CD4-positive, alpha-beta T cell treated with Interleukin-21 for 1 hour (primary cell): ENCODE data around the gene MPO.

ENCODE experiments used
- DNase-seq: peaks from one replicate; pipeline ENCODE4 v3.0.0-alpha.2; 2020

Gene MPO

DNA sequence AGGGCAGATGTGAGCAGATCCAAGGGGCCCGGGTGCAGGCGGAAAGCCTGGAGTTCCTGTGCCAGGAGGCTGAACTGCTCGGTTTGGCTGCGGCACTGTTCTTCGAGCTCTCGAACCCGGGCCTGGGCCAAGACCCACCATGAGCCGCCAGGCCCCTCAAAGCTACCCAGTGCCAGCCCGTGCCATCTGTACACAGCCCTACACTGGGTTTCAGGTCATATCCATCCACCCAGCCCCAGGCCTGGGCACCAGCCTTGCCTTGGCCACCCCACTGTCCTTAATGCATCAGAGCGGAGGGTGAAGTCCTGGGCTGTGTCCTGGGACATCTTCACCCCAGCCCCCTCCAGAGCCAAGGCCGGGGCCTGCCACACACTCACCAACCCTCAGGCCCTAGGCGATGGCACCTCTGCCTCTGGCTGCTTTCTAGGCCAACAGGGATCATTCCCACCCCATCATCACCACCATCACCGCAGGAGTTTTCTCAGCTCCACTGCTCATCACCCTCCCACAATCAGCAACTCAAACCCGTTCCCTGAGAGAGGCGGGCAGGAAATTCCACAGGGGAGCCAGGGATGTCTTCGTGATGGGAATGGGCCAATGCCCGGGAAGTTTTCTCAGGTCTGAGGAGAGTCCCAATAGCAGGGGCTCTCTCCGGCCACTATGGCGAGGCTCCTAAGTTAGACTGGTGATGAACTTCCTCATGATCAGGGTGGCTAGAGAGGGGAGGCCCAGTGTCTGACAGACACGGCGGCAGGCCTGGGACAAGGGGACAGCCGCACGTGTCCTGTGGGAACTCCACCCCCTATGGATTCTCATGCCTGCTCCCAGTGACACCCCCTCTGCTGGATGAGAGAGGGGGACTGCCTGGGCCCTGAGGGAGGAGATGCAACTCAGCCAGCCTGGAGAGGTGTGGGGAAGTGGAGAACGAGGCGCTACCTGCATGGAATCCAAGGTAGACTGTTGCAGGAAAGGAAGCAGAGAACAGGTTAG, 38.7 kb upstream of the MPO start:
- DNase-seq, result no peak

DNA sequence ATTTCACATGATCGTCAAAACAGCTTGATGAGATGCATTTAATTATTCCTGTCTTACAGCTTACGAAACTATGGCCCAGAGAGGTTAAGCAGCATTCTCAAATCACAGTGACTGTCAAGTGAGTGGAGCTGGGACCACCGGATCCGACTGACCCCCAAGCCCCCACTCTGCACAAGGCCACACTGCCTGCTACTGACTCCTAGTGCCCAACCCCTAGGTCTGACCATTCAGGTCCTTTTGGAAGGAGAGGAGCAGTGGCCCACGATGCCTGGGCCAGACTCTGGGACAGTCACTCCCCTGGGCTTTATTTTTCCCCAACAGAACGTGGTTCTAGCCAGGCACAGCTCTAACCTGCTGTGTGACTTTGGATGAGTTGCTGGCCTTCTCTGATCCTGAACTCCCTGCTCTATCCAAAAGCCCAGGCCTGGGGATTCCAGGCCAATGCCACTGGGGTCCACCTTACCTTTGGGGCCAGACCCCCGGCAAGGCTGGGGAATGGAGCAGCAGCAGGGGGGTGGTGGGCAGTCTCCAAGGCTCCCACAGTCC, 38.0 kb upstream of the MPO start:
- no peak for DNase-seq

DNA sequence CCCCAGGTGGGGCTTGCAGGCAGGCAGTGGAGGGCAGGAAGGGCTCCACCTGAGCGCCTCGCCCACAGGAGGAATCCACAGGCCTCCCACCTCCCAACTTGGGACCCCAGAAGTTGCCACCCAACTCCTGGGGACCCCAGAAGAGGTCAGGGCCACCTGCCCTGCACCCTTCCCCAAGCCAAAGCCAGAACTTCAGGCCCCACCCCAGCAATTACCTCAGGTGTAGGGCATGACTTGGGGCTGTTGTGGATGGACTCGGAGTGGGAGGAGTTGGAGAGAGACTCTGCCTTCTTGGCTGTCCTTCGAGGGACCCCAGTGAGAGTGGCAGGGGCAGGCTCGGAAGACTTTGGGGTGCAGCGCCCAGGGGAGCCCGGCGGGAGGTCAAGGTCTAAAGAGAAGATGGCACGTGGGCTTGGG, 37.3 kb upstream of the MPO start:
- no peak for DNase-seq

DNA sequence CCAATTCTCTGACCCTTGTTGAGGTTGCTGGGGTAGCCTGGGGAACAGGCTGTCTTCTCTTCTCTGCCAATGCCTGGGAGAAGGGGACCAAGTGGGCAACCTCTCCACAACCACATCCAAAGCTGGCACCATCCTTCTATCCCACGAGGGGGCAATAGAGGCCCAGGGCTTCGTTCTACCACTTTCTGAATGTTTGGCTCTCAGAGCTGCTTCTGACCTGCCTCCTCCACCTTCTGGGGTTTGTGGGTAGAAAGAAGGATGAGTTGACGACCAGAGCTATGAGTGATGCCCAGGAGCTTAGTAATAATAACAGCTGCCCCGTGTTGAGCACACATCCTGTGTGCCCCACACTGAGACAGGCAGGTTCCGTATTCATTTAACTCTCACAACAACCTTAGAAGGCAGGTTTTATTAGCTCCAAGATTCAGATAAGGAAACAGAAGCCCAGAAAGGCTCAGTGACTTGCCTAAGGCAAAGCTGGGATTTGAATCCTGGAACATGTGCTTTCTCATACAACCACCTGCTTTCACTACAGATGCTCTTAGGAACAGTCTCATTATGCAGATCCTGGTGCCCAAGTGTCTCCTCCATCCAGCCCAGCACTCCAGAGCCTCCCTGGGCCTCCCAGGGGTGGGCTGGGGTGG, 36.8 kb upstream of the MPO start:
- DNase-seq, result peak; percentile 87

DNA sequence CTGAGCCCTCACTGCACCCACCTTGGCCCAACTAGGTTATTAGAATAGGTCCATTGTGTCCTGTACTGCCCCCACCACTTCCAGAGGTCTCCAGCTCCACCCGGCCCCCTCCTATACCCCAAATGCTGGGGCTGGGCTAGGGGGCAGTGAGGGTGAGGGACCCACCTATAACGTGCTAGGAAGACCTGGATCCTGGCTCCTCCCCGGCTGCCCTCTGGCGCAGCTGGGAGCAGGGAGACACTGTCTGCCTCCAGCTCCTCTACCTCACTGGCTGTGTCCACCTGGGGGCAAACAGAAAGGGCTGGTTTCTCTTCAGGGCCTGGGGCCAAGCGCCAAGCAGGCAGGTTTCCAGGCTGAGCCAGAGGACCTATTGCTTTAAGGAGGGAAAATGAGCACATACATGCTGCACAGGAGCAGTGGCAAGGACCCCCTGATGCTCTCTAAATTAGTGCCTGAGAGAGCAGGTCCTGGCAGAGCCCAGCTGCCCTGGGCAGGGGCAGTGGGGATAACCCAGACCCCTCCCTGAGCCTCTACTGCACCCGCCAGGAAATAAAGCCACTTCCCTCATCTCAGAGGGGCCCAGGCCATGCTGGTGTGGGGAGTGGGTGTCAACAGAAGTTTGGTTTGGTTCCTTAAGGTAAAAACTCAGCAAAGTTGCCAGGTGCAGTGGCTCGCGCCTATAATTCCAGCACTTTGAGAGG, 35.7 kb upstream of the MPO start:
- DNase-seq, result no peak

DNA sequence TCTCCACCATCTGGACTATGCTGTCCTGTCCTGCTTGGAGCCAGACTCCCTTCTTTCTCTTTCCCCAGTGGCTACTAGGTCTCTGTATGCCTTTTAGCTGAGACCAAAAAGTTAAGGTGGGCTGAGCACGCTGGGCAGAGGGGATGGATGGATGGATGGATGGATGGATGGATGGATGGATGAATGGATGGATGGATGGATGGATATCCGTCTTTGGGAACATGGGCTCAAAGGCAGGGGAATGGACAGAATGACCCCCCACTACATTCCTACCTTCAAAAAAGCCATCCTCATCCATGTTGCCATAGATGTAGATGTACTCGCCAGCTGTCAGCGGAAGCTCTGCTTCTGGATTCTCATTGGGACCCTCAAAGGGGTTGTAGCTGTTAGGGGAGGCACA, 35.0 kb upstream of the MPO start:
- DNase-seq, result no peak

DNA sequence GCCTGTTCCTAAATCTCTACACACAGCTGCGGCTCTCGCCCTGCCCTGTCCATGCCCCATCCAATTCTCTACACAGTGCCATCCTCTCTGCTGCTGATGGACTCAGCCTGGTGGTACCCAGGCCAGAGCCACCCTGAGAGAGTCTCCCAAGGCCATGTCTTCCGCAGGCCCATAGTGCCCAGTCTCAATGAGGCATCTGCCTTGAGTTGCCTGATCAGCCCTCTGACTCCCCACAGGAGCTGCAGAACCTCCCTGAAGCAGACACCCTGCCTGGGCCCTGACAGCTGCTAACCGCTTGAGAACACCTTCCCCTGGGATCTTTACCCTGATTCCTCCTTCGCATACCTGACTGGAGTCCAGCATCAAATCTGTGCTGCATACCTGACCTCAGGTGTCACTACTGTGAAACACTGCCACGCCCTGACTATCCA, 34.6 kb upstream of the MPO start:
- no peak for DNase-seq

DNA sequence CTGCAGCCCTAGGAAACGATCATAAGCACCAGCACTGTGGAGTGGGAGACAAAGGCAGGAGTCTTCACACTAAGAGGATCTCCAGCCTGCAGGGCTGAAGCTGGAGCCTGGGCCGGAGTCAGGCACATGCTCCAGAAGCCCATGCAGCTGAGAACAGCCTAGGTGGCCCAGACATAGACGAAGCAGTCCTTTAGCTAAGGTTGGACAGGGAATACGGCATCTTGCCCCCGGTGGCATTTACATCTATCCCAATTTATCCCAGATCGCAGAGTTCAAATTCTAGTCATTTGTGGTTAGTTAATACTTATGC, 33.9 kb upstream of the MPO start:
- no peak for DNase-seq

DNA sequence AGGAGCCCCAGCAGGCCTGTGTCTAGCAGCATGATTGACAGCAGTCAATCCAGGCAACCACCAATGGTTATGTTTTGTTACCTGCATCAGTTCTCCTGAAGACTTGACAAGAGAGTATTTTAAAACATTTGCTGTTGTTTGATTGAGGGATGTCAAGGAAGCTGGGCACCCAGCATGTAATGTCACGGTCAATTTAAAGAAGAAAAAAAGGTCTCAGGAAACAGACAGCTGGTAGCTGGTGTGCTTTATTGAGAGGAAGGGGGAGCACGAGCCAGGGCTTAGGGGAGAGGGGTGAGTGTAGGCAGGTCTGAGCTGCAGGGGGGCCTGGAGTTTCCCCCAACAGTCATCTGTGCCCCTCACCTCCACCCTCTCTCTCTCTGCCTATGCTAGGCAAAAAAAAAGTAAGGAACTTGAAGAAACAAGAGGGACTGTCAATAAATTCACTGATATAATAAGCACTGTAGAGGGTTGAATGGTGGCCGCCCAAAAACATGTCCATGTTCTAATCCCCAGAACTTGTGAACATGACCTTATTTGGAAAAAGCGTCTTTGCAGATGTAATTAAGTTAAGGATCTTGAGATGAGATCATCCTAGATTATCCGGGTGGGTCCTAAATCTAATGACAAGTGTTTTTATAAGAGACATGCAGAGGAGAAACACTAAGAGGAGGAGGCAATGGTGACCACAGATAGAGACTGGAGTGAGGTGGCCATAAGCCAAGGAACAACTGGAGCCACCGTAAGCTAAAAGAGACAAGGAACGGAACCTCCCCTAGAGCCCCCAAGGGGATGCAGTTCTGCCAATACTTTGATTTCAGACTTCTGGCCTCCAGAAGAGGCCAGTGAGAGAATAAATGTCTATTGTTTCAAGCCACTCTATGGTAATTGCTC, 33.3 kb upstream of the MPO start:
- DNase-seq, result no peak

DNA sequence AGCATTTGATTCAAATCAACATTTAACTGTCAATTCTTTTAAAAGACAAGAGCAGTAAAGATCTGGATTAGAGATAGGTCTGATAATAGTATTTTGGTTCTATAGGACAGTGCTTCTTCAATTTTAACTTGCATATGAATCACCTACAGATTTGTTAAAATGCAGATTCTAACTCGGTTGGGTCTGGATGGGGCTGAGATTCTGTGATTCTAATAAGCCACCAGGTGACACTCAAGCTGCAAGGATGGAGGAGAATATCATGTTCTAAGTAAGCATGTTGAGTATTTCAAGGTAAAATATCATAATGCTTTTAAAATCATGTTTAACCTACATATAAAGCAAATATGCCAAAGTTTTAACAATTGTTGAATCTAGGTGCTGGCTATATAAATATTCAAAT, 32.1 kb upstream of the MPO start:
- no peak for DNase-seq

DNA sequence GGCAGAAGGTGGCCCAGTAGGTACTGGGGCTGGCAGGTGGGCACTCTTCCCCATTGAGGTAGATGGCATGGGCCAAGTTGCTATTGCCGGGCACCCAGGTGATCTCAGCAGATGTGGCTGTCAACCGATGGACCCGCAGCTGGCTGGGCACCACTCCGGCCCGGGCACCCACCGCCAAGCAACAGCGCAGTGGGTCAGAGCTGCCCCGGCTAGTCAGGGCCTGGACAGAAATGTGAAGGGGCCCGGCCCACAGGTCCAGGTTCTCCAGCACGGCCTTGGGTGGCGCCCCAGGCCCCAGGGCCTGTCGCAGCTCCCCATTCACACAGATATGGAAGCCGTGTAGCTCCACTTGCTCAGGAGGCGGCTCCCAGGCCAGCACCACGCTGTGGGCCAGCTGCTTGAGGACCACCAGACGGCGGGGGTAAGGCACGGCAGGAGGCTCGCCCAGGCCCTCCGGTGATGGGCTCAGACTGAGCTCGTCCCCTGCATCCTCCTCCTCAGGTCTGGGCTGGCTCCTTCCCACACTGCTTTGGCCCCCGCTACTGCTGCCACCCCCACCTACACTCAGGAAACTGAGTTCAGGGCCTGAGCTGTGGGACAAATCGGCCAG, 31.4 kb upstream of the MPO start:
- no peak for DNase-seq

DNA sequence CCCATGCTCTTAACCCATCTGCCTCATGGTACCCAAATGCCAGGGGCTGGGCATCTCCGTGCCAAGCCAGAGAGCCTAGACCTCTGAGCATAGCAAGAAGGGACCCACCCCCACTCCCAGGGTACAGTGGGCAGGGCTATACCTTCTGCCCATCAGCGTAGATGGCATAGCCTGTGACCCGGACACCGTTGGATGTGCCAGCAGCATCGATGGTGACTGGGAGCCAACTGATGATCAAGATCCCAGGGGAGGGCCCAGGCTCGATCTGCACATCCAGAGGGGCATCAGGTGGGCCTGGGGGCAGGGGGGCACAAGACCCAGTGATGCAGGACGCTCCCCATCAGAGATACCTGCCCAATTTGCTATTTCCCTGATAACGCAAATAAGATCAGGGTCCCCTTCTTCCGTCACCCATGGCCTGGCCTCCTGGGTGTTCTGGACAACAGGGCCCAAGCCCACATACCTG, 30.7 kb upstream of the MPO start:
- no peak for DNase-seq

DNA sequence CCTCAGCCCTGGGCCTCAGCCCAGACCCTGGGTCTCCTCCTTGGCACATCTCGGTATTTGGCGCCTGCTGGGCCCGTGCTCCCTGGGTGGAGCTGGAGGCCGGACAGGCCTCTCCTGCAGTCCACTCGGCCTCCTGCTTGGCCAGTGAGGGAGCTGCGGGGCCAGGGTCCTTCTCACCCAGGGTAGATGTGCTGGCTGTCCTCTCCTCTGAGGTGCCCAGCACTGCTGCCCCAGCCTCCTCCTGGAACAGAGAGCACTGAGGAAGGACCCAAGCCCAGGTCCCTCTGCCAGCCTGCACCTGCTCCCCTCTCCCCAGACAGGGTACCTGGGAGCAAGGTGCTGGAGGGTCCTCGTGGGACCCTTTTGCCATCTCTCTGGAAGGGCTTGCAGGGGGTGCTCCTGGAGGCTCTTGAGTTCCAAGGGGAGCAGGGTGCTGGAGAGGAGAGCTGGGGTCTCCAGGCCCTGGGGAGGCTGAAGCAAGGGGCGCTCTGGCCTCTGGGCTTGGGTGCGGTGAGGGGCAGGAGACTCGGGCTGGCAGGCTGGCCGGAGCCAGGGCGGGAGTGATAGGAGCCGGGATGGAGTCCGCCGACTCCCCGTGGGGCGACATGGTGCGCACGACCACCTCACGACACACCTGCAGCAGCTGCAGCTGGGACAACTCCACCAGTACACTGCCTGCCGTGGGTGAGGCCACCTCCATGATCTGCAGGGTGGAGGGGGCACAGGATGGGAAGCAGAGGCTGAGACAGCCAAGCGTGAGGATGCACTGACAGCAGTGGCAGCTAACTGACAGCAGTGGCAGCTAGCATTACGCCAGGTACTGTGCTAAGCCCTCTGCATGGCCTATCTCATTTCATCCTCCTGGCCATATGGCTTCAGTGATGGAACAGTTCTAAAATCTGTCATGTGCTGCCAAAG, 30.0 kb upstream of the MPO start:
- DNase-seq, result no peak

DNA sequence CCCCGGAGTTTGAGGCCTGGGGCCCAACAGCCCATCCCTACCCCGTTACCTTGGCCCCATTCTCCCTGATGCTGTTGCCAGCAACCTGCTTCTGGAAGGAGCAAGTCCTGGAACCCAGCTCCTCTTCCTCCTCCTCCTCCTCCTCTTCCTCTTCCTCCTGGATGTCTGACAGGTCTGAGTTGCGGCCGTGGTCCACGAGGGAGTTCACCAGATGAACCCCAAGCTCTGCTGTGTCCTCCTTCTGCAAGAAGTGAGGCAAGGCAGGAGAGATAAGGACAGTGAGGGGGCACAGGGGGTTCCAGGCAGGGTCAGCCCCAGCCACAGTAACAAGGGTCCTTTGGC, 29.2 kb upstream of the MPO start:
- DNase-seq, result no peak

DNA sequence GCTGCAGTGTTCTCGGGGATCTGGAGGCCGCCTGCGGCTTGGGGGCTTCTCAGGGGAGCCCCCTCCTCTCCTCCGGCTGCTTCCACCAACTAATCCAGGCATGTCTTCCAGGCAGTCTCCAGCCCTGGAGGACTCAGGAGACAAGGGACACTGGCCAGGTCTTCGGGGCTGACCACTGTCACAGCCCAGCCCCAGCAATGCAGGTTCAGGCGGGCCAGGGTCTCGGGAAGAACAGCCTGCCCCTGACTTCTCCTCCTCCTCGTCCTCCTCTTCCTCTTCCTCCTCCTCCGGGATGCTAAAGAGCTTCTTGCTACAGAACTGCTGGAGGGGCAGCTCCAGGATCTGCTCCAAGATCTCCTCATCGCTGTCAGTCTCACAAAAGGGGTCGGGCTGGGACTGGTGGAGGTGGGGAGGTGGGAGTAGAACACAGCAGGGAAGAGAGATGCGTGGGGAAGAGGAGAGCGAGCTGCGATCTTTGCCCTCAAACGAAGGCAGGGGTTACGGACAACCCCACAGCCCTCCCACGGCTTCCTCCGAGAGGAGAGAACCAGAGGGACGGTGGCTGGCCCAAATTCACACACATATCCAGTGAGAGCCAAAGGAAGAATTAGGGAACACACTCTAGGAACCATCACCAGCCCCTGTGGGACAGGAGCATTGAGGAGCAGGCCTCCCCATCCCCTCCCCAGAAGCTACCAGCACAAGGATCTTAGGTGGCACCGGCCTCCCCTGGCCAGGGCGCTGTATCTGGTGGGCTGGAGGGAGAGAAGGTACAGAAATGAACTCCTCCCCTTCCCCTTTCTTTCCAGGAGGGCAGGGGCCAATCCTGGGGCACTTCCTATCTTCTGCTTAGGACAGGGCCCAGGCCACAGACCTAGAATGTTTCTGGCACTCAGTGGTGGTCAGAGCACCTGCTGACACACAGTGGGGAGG, 28.5 kb upstream of the MPO start:
- DNase-seq, result no peak

DNA sequence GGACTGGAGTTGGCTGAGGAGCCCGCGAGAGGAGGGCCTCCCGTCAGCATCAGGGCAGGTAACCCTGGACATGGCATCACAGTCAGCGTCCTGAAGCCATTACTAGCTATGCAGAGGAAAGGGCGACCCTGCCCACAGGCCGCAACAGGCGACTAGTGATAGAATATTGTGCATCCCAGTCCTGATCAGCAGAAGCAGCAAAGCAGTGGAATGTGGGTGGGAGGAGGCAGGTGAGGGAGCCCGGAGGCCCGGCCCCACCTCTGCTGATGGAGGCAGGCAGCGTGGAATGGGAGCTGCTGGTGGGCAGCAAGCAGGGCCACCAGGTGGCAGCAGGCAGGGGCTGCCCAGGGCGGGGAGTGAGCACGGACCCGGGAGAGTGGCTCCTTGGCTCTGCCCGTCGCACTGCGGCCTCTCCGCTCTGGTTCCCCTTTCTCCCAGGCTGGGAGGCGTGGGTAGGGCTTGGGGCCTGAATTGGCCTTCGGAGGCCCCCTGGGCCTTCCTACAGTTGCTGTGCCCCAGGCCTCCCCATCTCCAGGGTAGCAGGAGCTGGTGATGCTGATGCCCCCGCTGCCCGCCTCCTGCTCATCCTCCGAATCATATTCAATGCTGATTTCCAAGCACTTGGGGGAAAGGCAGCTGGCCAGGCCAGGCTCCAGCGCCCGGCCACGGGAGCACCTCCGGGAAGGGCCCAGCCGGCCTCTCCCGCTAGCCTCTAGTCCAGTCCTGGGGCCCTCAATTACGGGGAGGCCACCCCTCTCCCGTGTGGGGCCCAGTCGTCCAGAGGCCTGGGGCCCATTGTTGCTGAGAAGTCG, 27.6 kb upstream of the MPO start:
- DNase-seq, result no peak

DNA sequence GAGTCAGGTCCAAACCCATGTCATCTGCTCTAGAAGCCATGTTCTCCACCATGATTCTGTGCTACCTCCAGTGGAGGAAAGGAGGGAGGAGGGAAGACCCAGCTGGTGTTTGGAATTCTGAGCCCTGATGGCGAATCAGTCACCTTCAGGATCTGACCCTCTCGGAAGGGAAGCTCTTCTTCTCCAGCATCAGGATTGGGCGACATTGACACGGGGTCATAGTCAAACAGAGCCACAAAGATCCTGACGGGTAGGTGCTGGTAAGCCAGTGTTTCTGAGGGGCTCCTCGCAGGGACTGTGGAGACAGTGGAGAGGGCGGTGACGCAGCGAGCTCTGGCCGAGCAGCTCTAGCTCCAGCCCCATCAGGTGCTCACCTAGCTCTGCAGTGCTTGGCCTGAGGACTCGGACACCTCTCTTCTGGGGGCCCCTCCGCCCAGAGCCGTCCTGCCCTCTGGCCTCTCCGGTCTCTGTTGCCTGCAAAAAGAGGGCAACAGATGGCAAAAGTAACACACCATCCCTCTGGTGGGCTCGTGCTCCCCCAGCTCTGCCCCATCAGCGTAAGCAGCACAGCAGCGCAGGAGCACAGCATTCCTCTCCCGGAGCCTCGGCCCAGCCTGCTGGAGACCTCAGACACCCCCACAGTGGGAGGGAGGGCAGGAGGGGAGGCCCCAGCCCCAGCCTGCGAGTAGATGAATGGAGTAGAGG, 26.9 kb upstream of the MPO start:
- DNase-seq, result no peak
